ENCODE data around the gene CGB3. TPM values are rescaled to one million over a fixed set of nuclear protein-coding genes. Genes with fewer than 3 reads are reported as not detected.
"Not testable (repeated sequence)": the region's sequence is repeated elsewhere in the genome, so short reads cannot be mapped to it uniquely, and the experiment has no call there.

The CGB3 gene
- not detected in 2 replicates for total RNA-seq

DNA sequence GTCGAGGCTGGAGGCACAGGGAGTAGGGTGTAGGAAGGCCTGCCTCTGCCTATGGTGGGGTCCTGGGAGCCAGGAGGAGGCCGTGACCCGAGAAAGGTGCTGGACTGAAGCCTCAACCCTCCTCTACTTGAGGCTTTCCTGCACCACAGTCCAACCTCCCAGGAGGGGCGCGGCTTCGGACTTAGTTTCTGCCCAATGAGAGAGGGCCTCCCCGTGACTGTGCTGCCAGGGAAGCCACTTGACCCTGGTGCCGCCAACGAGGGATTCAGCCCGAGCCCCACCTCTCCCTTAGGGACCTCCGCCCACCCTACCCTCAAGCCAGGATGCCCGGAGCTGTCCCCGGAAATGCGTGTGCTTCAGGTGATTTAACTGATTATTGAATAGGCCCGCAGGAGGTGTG is at the start of gene CGB3:
CGB3 (minus strand) TSS at position 101 of the 400 bp plus-strand sequence. CDS start 362 bp downstream, outside the sequence.
- DNase-seq (ENCODE audit: low read depth, low spot score): not testable (repeated sequence)

DNA sequence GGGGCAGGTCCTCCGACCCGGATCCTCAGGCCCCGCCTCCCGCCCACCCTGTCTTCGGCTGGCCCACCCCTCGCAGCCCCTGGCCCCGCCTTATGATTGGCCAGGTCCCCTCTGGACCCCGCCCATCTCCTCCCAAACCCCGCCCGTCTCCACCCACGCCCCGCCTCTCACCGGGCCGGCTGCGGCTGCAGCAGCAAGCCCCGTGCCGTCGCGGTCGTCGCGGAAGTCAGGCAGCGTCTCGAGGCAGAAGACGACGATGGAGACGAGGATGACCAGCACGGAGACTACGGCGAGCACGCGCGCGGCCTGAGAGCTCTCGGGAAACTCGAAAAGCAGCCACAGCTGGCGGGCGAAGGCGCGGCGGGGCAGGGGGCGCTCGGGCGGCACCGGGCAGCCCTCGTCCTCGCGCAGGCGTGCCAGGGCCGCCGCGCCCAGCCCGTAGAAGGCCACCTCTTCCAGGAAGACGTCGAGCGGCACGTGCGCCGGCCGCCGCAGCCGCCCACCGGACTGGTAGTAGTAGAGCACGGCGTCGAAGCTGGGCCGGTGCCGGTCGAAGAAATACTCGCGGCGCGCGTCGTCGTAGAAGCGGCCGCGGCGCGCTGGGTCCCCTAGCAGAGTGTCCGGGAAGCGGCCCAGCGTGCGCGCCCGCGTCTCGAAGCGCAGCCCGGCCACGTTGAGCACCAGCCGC is 47.9 kb upstream of the CGB3 start:
- no peak for DNase-seq (ENCODE audit: low read depth, low spot score)

- DNase-seq (ENCODE audit: low read depth, low spot score): no peak
Measured at GRCh38 chr19:49070416-49070815, 46.3 kb upstream of the CGB3 start.

- DNase-seq (ENCODE audit: low read depth, low spot score): no peak
Measured at GRCh38 chr19:49069026-49069425, 44.9 kb upstream of the CGB3 start.

DNA sequence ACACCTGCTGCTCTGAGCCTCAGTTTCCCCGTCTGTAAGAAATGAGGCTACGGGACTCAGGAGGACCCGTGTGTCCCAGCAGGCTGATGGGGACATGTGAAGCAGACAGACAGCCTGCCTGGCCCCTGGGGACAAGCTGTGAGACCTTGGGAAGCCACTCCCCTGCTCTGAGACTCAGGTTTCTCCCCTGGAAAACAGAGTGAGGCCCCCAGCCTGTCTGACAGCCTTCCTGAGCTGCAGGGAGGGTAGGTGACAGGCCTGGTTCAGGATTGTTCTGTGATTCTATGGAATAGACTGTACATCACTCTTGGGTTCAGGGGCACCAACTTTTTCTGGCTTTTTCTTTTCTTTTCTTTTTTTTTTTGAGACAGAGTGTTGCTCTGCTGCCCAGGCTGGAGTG is 43.4 kb upstream of the CGB3 start:
- DNase-seq (ENCODE audit: low read depth, low spot score): no peak

GRCh38 chr19:49065905-49066512 is 41.9 kb upstream of the CGB3 start:
- DNase-seq (ENCODE audit: low read depth, low spot score): no peak

GRCh38 chr19:49064768-49065611 is 40.9 kb upstream of the CGB3 start, which contains the start of gene NTF4:
TSS of gene NTF4 (minus strand) at chr19:49064818. CDS start at chr19:49061997, 2,821 bp downstream.
- DNase-seq (ENCODE audit: low read depth, low spot score): no peak

- DNase-seq (ENCODE audit: low read depth, low spot score): no peak
Measured at GRCh38 chr19:49064029-49064629, 40.0 kb upstream of the CGB3 start.

GRCh38 chr19:49061445-49061844 is 37.3 kb upstream of the CGB3 start:
- no peak for DNase-seq (ENCODE audit: low read depth, low spot score)

GRCh38 chr19:49061000-49061399 is 36.9 kb upstream of the CGB3 start:
- no peak for DNase-seq (ENCODE audit: low read depth, low spot score)

DNA sequence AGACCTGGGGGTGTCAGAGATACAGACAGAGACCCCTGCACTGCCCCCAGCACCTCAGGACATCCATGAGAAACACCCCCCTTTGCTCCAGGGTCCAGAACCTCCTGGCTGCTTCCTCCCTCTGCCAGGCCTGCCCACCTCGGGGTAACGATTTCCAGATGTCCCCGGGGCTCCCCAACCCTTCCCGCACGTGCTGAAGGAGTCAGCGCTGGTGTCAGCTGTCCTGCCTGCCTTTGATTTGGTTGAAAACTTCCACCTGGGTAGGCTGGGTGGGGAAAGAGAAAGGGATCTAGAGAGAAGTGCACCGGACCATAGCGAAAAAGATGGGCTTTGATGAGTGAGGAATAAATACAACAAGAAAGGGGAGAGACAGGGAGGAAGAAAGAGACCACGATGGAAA is 34.9 kb upstream of the CGB3 start:
- no peak for DNase-seq (ENCODE audit: low read depth, low spot score)

GRCh38 chr19:49058562-49058961 is 34.4 kb upstream of the CGB3 start:
- DNase-seq (ENCODE audit: low read depth, low spot score): no peak

DNA sequence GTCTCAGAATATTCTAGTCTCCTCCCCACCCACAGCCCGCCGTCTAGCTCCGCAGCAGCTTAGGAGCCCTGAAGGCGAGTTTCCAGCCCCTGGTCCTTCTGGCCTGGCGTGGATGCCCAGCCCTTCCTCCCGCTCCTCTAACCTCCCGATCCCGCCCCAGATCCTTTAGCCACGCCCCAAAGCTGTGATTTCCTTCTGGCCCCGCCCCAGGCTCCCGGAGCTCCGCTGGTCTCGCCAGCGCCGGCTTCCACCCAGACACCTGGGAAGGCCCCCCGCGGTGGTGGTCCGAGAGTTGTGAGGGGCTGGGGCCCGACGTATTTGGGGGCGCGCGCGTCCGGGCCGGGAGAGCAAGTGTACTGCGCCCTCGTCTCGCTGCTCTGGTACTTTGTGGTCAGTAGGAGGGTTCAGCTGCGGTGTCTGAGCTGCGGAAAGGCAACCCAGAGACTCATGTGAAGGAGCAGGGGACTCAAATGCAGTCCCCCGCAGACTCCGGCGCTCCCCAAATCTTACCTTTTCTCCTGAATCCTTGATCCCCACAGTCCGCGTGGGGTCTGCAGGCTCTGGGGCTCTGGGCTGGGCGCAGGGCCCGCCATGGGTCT is 33.6 kb upstream of the CGB3 start, which contains the start of gene CGB7:
CGB7 (minus strand) TSS at position 114 of the 599 bp plus-strand sequence. CDS start 2,374 bp downstream, outside the sequence.
- no peak for DNase-seq (ENCODE audit: low read depth, low spot score)

DNA sequence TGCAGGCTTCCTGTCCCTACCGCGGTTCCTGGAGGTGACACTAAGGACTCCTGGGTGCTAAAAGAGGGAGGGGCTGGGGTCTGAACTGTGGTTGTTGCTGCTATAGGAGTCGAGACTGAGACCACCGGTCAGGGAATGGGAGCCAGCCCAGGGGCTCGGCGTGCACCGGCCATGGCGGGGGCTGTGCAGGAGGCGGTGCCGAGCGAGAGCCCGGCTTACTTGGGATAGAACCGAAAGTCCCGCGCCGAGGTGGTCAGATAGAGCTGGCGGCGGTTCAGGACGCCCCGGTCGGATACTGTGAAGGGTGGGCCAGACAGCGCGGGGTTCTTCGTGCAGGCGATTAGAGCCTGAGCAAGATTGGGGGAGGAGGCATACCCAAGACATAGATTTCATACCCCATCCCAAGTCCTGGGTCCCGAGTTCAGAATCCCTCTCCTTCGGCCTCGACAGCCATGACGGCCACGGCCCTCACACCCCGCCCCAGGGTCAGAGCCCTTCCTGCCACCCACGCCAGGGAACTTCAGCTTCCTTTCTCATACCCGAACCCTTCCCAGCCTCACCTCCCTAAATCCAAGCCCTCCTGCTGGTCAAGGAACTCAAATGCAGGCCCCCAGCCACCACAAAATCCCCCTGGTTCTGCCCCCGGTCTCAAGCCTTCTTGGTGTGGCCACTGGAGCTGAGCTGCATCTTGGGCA is 32.9 kb upstream of the CGB3 start:
- DNase-seq (ENCODE audit: low read depth, low spot score): not testable (repeated sequence)

- DNase-seq (ENCODE audit: low read depth, low spot score): no peak
Measured at GRCh38 chr19:49056101-49056901, 32.2 kb upstream of the CGB3 start.

DNA sequence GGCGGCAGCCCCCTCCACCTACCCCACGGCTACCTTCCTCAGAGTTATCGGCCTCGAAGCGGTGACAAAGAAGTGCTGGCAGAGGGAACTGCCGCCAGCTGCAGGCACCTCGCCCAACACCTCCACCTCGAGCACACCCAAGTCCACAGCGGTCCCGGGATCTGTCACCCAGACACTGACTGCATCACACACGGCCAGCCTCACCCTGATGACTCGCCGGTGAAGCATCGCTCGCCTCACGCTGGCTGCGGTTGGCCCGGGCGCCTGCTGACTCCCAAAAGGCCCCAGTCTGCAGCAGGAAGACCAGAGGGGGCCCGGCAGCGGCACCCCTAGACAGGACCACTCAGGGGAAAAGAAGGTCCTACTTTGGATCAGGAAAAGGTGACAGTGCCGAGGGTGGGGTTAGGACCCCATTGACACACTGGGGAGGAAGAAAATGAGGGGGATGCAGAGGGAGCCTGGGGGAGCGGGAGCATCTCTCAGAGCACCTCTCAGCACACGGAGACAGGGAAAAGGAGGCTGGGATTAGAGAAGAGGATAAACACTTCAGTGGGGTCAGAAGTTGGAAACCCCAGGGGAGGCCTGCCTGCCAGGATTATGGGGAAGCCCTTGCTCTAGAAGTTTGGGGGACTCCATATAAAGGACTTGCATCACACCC is 26.4 kb upstream of the CGB3 start:
- not testable (repeated sequence) for DNase-seq (ENCODE audit: low read depth, low spot score)

- not testable (repeated sequence) for DNase-seq (ENCODE audit: low read depth, low spot score)
Measured at GRCh38 chr19:49049834-49050233, 25.7 kb upstream of the CGB3 start.

GRCh38 chr19:49049011-49049410 is 24.9 kb upstream of the CGB3 start, which contains the start of gene CGB8:
TSS of gene CGB8 (minus strand) at chr19:49049111. CDS start at chr19:49048739, 372 bp downstream.
- DNase-seq (ENCODE audit: low read depth, low spot score): not testable (repeated sequence)

DNA sequence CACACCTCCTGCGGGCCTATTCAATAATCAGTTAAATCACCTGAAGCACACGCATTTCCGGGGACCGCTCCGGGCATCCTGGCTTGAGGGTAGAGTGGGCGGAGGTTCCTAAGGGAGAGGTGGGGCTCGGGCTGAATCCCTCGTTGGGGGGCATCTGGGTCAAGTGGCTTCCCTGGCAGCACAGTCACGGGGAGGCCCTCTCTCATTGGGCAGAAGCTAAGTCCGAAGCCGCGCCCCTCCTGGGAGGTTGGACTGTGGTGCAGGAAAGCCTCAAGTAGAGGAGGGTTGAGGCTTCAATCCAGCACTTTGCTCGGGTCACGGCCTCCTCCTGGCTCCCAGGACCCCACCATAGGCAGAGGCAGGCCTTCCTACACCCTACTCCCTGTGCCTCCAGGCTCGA is 19.4 kb upstream of the CGB3 start, which contains the start of gene CGB5:
CGB5 (plus strand) TSS at position 301 of the 400 bp plus-strand sequence. CDS start 362 bp downstream, outside the sequence.
- not testable (repeated sequence) for DNase-seq (ENCODE audit: low read depth, low spot score)

Data from pulmonary artery endothelial cell (primary cell).